GM18505 (cell line): ENCODE data around the gene NKTR.
"Not testable (repeated sequence)": the region's sequence is repeated elsewhere in the genome, so short reads cannot be mapped to it uniquely, and the experiment has no call there.

ENCODE experiments used
- ATAC-seq: cut with Tn5 transposase; IDR thresholded peaks from one replicate; pipeline ENCODE4 v1.9.1; 2021; ENCODE audit not compliant: unreplicated experiment
- POLR2A ChIP-seq: IDR thresholded peaks from 4 replicates; pipeline ENCODE4 v1.6.1; 2011; ENCODE audit warnings: borderline replicate concordance; ENCODE audit not compliant: insufficient read depth, insufficient read length; ENCODE audit errors: extremely low read depth

Gene NKTR

GRCh38 chr3:42582474-42583070, 17.9 kb upstream of the NKTR start:
- TF ChIP-seq POLR2A = no peak
- ATAC-seq = no peak

- TF ChIP-seq POLR2A = no peak
- no peak for ATAC-seq
Measured at GRCh38 chr3:42588625-42589024, 11.9 kb upstream of the NKTR start.

GRCh38 chr3:42589382-42590109, 10.9 kb upstream of the NKTR start:
- no peak for ATAC-seq
- no peak for TF ChIP-seq POLR2A

- TF ChIP-seq POLR2A = no peak
- ATAC-seq = no peak
Measured at GRCh38 chr3:42590989-42591756, 9.3 kb upstream of the NKTR start.

- ATAC-seq = no peak
- no peak for TF ChIP-seq POLR2A
Measured at GRCh38 chr3:42591811-42592210, 8.7 kb upstream of the NKTR start.

GRCh38 chr3:42593635-42594034, 6.9 kb upstream of the NKTR start:
- no peak for TF ChIP-seq POLR2A
- ATAC-seq = no peak

GRCh38 chr3:42595682-42596081, 4.8 kb upstream of the NKTR start:
- TF ChIP-seq POLR2A = no peak

GRCh38 chr3:42597098-42597497, 3.4 kb upstream of the NKTR start:
- not testable (repeated sequence) for ATAC-seq

More at GRCh38 chr3:42595682-42596081, 4.8 kb upstream of the NKTR start:
- no peak for ATAC-seq

GRCh38 chr3:42600958-42601675, 631 bp downstream of the NKTR start:
- ATAC-seq = no peak
- no peak for TF ChIP-seq POLR2A

GRCh38 chr3:42601896-42602581, 1.6 kb downstream of the NKTR start:
- TF ChIP-seq POLR2A = no peak
- ATAC-seq = no peak

GRCh38 chr3:42602961-42603360, 2.5 kb downstream of the NKTR start:
- no peak for ATAC-seq
- TF ChIP-seq POLR2A = no peak

- ATAC-seq = no peak
- TF ChIP-seq POLR2A = no peak
Measured at GRCh38 chr3:42605546-42606173, 5.2 kb downstream of the NKTR start.
